SIG-M5 treated with dmso at 0.1 percent for 504 hours (cell line): ENCODE results near the gene PRRX1.

ENCODE experiments used
- DNase-seq: peaks from one replicate; lab custom pipeline; 2025; ENCODE audit not compliant: unreplicated experiment; lab: John Stamatoyannopoulos, UW

Gene PRRX1

GRCh38 chr1:170663404-170664092, 383 bp upstream of the PRRX1 start:
- no peak for DNase-seq

- no peak for DNase-seq
These were observed 1.1 kb downstream of the PRRX1 start for GRCh38 chr1:170664828-170665612.

- DNase-seq: no peak
These were observed 1.7 kb downstream of the PRRX1 start for GRCh38 chr1:170665629-170666028.

GRCh38 chr1:170666541-170667254, 2.8 kb downstream of the PRRX1 start:
- no peak for DNase-seq

- no peak for DNase-seq
These were observed 4.5 kb downstream of the PRRX1 start for GRCh38 chr1:170668209-170669106.

GRCh38 chr1:170669107-170669445, 5.1 kb downstream of the PRRX1 start:
- DNase-seq: no peak

GRCh38 chr1:170669586-170670530, 5.9 kb downstream of the PRRX1 start:
- no peak for DNase-seq

- no peak for DNase-seq
These were observed 7.1 kb downstream of the PRRX1 start for GRCh38 chr1:170670802-170671628.

- DNase-seq: no peak
These were observed 7.7 kb downstream of the PRRX1 start for GRCh38 chr1:170671629-170671963.

- DNase-seq: no peak
These were observed 8.4 kb downstream of the PRRX1 start for GRCh38 chr1:170672316-170672715.

GRCh38 chr1:170674239-170674638, 10.3 kb downstream of the PRRX1 start:
- DNase-seq: no peak

- no peak for DNase-seq
These were observed 11.1 kb downstream of the PRRX1 start for GRCh38 chr1:170674986-170675385.

- no peak for DNase-seq
These were observed 11.9 kb downstream of the PRRX1 start for GRCh38 chr1:170675865-170676264.

- no peak for DNase-seq
These were observed 12.7 kb downstream of the PRRX1 start for GRCh38 chr1:170676628-170677027.

GRCh38 chr1:170678027-170678600, 14.2 kb downstream of the PRRX1 start:
- DNase-seq: no peak

- no peak for DNase-seq
These were observed 16.5 kb downstream of the PRRX1 start for GRCh38 chr1:170680428-170680827.

GRCh38 chr1:170682169-170682568, 18.2 kb downstream of the PRRX1 start:
- no peak for DNase-seq

- DNase-seq: no peak
These were observed 18.9 kb downstream of the PRRX1 start for GRCh38 chr1:170682809-170683208.

- no peak for DNase-seq
These were observed 21.2 kb downstream of the PRRX1 start for GRCh38 chr1:170685166-170685565.
